Panc1 (cell line): ENCODE measurements around the gene VEGFD. TPM values are rescaled to one million over a fixed set of nuclear protein-coding genes. Genes with fewer than 3 reads are reported as not detected.

ENCODE experiments used
- ATAC-seq: fragments of 200-7000 bp; cut with Tn5 transposase; 2 replicates; pipeline ENCODE4 v1.9.1; 2020; ENCODE audit warnings: mild to moderate bottlenecking, moderate library complexity
- BruUV-seq: library from RNA; stranded (reverse); fragments of 400-500 nt; replicated peaks from 2 replicates; lab custom pipeline; 2021; lab: Mats Ljungman, UMichigan
- CTCF ChIA-PET: fragments of 300-600 bp; sonication (Branson Sonifier 250); formaldehyde crosslinking; loops from one replicate; lab custom pipeline; 2022; ENCODE audit warnings: antibody characterized with exemption; lab: Charles Lee
- POLR2A ChIA-PET: fragments of 300-600 bp; sonication (Branson Sonifier 250); formaldehyde crosslinking; loops from one replicate; lab custom pipeline; 2022; ENCODE audit warnings: antibody characterized with exemption; lab: Charles Lee
- DNase-seq: peaks from one replicate; pipeline ENCODE4 v3.0.0-alpha.2; 2010; ENCODE audit warnings: low read depth, low spot score
- H3K27ac ChIP-seq: 2 replicates; pipeline ENCODE4 v1.5.1; 2011; ENCODE audit warnings: mild to moderate bottlenecking, low read length, inconsistent platforms
- H3K27me3 ChIP-seq: fragments of 200-500 bp; sonication (Bioruptor generic); 2 replicates; pipeline ENCODE4 v1.6.0; 2014; ENCODE audit warnings: low read length, inconsistent platforms; ENCODE audit not compliant: control insufficient read depth, insufficient read depth
- H3K36me3 ChIP-seq: fragments of 200-500 bp; sonication (Bioruptor generic); 2 replicates; pipeline ENCODE4 v1.5.1; 2014; ENCODE audit warnings: inconsistent platforms, mild to moderate bottlenecking, low read length, moderate library complexity; ENCODE audit not compliant: control insufficient read depth, insufficient read depth
- H3K4me1 ChIP-seq: 2 replicates; pipeline ENCODE4 v1.5.1; 2011; ENCODE audit warnings: inconsistent platforms, mild to moderate bottlenecking, low read length, moderate library complexity; ENCODE audit not compliant: control insufficient read depth, insufficient read depth
- H3K4me3 ChIP-seq, 2 experiments: 2 replicates each; pipeline ENCODE4 v1.5.1; 2011 to 2012; ENCODE audit warnings: low read depth in 2 of 2, low read length in 2 of 2, mild to moderate bottlenecking in 2 of 2, inconsistent platforms in 1 of 2, moderate library complexity in 1 of 2
- H3K9me3 ChIP-seq: fragments of 200-500 bp; sonication (Bioruptor generic); 2 replicates; pipeline ENCODE4 v1.5.1; 2014; ENCODE audit warnings: low read depth, mild to moderate bottlenecking, inconsistent platforms, low read length, moderate library complexity; ENCODE audit not compliant: control insufficient read depth, insufficient read depth
- POLR2AphosphoS5 ChIP-seq: IDR thresholded peaks from 2 replicates; pipeline ENCODE4 v1.6.1; 2012; ENCODE audit warnings: mild to moderate bottlenecking, low read depth, low read length, moderate library complexity
- SIN3A ChIP-seq: IDR thresholded peaks from 2 replicates; pipeline ENCODE4 v1.6.1; 2012; ENCODE audit warnings: low read depth, mild to moderate bottlenecking, low read length, moderate library complexity, borderline replicate concordance; ENCODE audit not compliant: insufficient read depth
- TCF7L2 ChIP-seq: IDR thresholded peaks from 2 replicates; pipeline ENCODE4 v1.6.1; 2011; ENCODE audit warnings: mild to moderate bottlenecking, low read depth, low read length, inconsistent platforms
- in situ Hi-C: cut with HindIII; loops from 2 replicates; pipeline ENCODE4 v1.10.0; 2016; ENCODE audit warnings: low sequenced_read_pairs, low pct_unique_long_range_greater_than_20kb
- intact Hi-C: fragments of 100-400 bp; cut with micrococcal nuclease; formaldehyde crosslinking; loops from one replicate; pipeline ENCODE4 v1.10.0; 2022; ENCODE audit not compliant: unreplicated experiment
- total RNA-seq: library from RNA; stranded (reverse); gene quantifications from one replicate; pipeline ENCODE4 v1.2.1, GENCODE V29; 2021; ENCODE audit not compliant: unreplicated experiment
- TF ChIP-seq, protein P1 (sequence below), 2 experiments: IDR thresholded peaks; 2 replicates each; pipeline ENCODE4 v1.6.1; 2011 to 2012; ENCODE audit warnings: low read depth in 2 of 2, control low read depth in 1 of 2, low read length in 1 of 2, mild to moderate bottlenecking in 1 of 2, moderate library complexity in 1 of 2; ENCODE audit not compliant: insufficient read depth in 1 of 2
- TF ChIP-seq, protein P2 (sequence below): fragments of 450-650 bp; IDR thresholded peaks from 2 replicates; pipeline ENCODE4 v1.5.1; 2017; ENCODE audit warnings: mild to moderate bottlenecking

The VEGFD gene
- total RNA-seq, 1 experiment from 2014 or later, result not detected

DNA sequence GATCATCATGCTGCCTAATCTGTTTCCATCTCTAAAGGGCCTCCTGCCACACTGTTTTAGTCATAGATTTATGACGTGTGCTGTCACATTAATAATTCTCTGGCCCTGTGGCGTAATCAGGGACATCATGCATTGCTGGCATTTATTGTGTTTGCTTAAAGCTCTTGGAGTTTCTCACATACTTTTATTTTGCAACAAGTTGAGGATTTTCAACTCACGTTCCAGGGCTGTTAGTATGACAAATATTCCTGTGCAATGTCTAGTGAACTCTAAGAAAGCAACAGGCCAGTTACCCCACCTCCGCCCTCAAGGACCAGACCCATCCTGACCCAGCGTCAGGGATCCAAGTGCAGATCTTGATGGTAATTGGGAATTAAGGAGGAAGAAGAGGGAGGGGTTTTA is 41.1 kb downstream of the VEGFD start:
- in situ Hi-C loops (no loop called here), intact Hi-C loops (loop anchor here (10.0 kb wide), 1 partner anchor 222 kb away; no protein-coding TSS in a partner anchor)
- ChIA-PET POLR2A (no interaction called here), CTCF (no interaction called here)
- DNase-seq (no peak), ATAC-seq (no peak)
- no peaks in the 10 kb centered on the region for H3K9me3 ChIP-seq
- no peaks in the 10 kb centered on the region for H3K27me3 ChIP-seq
- no peaks in the 10 kb centered on the region for H3K4me1 ChIP-seq
- H3K4me3 ChIP-seq, result no peak overlapping the region
- TF ChIP-seq, protein P1, sequence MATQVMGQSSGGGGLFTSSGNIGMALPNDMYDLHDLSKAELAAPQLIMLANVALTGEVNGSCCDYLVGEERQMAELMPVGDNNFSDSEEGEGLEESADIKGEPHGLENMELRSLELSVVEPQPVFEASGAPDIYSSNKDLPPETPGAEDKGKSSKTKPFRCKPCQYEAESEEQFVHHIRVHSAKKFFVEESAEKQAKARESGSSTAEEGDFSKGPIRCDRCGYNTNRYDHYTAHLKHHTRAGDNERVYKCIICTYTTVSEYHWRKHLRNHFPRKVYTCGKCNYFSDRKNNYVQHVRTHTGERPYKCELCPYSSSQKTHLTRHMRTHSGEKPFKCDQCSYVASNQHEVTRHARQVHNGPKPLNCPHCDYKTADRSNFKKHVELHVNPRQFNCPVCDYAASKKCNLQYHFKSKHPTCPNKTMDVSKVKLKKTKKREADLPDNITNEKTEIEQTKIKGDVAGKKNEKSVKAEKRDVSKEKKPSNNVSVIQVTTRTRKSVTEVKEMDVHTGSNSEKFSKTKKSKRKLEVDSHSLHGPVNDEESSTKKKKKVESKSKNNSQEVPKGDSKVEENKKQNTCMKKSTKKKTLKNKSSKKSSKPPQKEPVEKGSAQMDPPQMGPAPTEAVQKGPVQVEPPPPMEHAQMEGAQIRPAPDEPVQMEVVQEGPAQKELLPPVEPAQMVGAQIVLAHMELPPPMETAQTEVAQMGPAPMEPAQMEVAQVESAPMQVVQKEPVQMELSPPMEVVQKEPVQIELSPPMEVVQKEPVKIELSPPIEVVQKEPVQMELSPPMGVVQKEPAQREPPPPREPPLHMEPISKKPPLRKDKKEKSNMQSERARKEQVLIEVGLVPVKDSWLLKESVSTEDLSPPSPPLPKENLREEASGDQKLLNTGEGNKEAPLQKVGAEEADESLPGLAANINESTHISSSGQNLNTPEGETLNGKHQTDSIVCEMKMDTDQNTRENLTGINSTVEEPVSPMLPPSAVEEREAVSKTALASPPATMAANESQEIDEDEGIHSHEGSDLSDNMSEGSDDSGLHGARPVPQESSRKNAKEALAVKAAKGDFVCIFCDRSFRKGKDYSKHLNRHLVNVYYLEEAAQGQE (IDR thresholded peaks at IDR 0.05; ENCODE audit: insufficient read depth in 1 of 2, low read depth in 2 of 2, low read length in 1 of 2), result no peak
- TF ChIP-seq SIN3A, result no peak
- TF ChIP-seq, protein P2, sequence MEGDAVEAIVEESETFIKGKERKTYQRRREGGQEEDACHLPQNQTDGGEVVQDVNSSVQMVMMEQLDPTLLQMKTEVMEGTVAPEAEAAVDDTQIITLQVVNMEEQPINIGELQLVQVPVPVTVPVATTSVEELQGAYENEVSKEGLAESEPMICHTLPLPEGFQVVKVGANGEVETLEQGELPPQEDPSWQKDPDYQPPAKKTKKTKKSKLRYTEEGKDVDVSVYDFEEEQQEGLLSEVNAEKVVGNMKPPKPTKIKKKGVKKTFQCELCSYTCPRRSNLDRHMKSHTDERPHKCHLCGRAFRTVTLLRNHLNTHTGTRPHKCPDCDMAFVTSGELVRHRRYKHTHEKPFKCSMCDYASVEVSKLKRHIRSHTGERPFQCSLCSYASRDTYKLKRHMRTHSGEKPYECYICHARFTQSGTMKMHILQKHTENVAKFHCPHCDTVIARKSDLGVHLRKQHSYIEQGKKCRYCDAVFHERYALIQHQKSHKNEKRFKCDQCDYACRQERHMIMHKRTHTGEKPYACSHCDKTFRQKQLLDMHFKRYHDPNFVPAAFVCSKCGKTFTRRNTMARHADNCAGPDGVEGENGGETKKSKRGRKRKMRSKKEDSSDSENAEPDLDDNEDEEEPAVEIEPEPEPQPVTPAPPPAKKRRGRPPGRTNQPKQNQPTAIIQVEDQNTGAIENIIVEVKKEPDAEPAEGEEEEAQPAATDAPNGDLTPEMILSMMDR, result no peak
- no peak for TF ChIP-seq POLR2AphosphoS5
- no peak for TF ChIP-seq TCF7L2
- BruUV-seq, result no TSS peak
- H3K27ac ChIP-seq, result no peak overlapping the region
- H3K36me3 ChIP-seq, result no peaks in the 10 kb centered on the region

DNA sequence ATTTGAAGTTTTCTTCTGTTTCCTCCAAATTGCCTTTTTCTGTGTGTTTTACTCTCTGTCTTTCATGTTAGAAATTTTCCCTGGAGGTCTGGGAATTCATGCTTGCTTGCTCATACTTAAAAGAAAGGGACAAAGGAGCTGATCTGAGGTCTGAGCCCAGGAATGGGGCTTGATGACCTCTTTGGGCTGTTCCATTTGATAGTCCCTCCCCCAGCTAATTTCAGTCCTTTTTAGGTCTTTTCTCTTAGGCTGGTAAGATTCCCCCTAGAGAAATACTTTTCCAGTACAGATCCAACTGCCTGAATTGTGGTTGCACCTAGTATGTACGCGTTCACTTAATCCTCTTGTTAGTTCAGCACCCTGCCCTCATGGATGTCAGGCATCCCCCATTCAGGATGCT is 43.3 kb downstream of the VEGFD start:
- intact Hi-C loops (loop anchor here (10.0 kb wide), 1 partner anchor 224 kb away; no protein-coding TSS in a partner anchor), in situ Hi-C loops (no loop called here)
- no peak overlapping the region for H3K27ac ChIP-seq
- no peaks in the 10 kb centered on the region for H3K36me3 ChIP-seq
- H3K4me3 ChIP-seq, result no peak overlapping the region
- no peak for ATAC-seq
- no peaks in the 10 kb centered on the region for H3K9me3 ChIP-seq
- CTCF ChIA-PET, result no interaction called here
- POLR2A ChIA-PET, result no interaction called here
- no TSS peak for BruUV-seq
- H3K4me1 ChIP-seq, result no peaks in the 10 kb centered on the region
- no peaks in the 10 kb centered on the region for H3K27me3 ChIP-seq
- no peak for DNase-seq
- TF ChIP-seq SIN3A, result no peak
- TF ChIP-seq TCF7L2, result no peak
- TF ChIP-seq, protein P2, result no peak
- no peak for TF ChIP-seq POLR2AphosphoS5
- TF ChIP-seq, protein P1 (IDR thresholded peaks at IDR 0.05; ENCODE audit: insufficient read depth in 1 of 2, low read depth in 2 of 2, low read length in 1 of 2), result no peak
